ENCODE measurements around the gene RAPGEFL1. TPM values are rescaled to one million over a fixed set of nuclear protein-coding genes. Genes with fewer than 3 reads are reported as not detected.

Gene RAPGEFL1
- total and polyA plus RNA-seq, 2 donors (not counting 3 experiments of a cell fraction or from before 2014, with no cell fraction given): 8.6 to 11.8 TPM

GRCh38 chr17:40192961-40193360 lies 15.7 kb downstream of the RAPGEFL1 start:
- no peaks in the 10 kb centered on the region for H3K9me1 ChIP-seq (replicated peaks; ENCODE audit: control insufficient read depth, extremely low read depth, insufficient read depth, low read length)
- no peak for DNase-seq (ENCODE audit: low read depth, low spot score)
- CTCF ChIA-PET: interaction anchor here (1.4 to 3.9 kb wide), 5 partner anchors 9 to 118 kb away, joined by 5 to 41 read pairs (median 22); partner anchors contain the start of gene WIPF2

More at GRCh38 chr17:40192961-40193360, 15.7 kb downstream of the RAPGEFL1 start:
- H3K4me2 ChIP-seq (ENCODE audit: insufficient read depth, low read length): no peak overlapping the region
- H3K27me3 ChIP-seq (ENCODE audit: control insufficient read depth in 2 of 2, insufficient read depth in 2 of 2, low read length in 2 of 2): no peaks in the 10 kb centered on the region
- dilution Hi-C loops (cut with MboI; ENCODE audit: extremely low pct_ligation_motif_present, low sequenced_read_pairs): no loop called here
- no peak overlapping the region for H3K27ac ChIP-seq (ENCODE audit: insufficient read depth, low read depth, low read length)
- peaks cover 4% of the 10 kb centered on the region for H3K4me1 ChIP-seq (ENCODE audit: control insufficient read depth, extremely low read depth, insufficient read depth, low read length)
- no peak overlapping the region for H2AFZ ChIP-seq (ENCODE audit: low read depth, low read length)
- intact Hi-C loops (cut with micrococcal nuclease): no loop called here
- no peak overlapping the region for H3K4me3 ChIP-seq (replicated peaks in 1 of 3; ENCODE audit: insufficient read depth in 1 of 3, low read depth in 1 of 3, low read length in 3 of 3)
- no peak overlapping the region for H3K9ac ChIP-seq (replicated peaks; ENCODE audit: extremely low read depth, insufficient read depth, low read length)
- TF ChIP-seq GATA2 (IDR thresholded peaks at IDR 0.05; ENCODE audit: insufficient read depth, insufficient read length, low read depth, low read length) (no peak), MYC (IDR thresholded peaks at IDR 0.05; ENCODE audit: low read depth, low read length) (no peak), POLR2AphosphoS5 (IDR thresholded peaks at IDR 0.05; ENCODE audit: insufficient read depth, low read depth, low read length) (no peak), POLR2A (IDR thresholded peaks at IDR 0.05; ENCODE audit: low read depth, low read length) (no peak), EZH2 (IDR thresholded peaks at IDR 0.05; ENCODE audit: borderline replicate concordance, low read depth, low read length, severe bottlenecking) (no peak), JUN (IDR thresholded peaks at IDR 0.05; ENCODE audit: borderline replicate concordance, insufficient read depth, insufficient read length, low read depth) (no peak), CTCF (IDR thresholded peaks at IDR 0.05; ENCODE audit: extremely low read depth in 1 of 2, insufficient read depth in 1 of 2, low read depth in 1 of 2, low read length in 2 of 2) (no peak), MAX (IDR thresholded peaks at IDR 0.05; ENCODE audit: insufficient read depth, insufficient read length) (no peak), FOS (IDR thresholded peaks at IDR 0.05; ENCODE audit: borderline replicate concordance, insufficient read depth, low read length) (no peak)
- H3K9me3 ChIP-seq (replicated peaks; ENCODE audit: control insufficient read depth, insufficient read depth, low read length): no peaks in the 10 kb centered on the region
- FAIRE-seq: no peak
- BruUV-seq (replicated peaks): no TSS peak
- H3K36me3 ChIP-seq (ENCODE audit: control insufficient read depth in 2 of 2, extremely low read depth in 1 of 2, insufficient read depth in 2 of 2, low read length in 2 of 2): peaks cover 0 to 3% of the 10 kb centered on the region in 2 experiments
- H4K20me1 ChIP-seq (replicated peaks; ENCODE audit: control insufficient read depth, extremely low read depth, insufficient read depth, low read length): no peaks in the 10 kb centered on the region
- POLR2A ChIA-PET: no interaction called here
- no peaks in the 10 kb centered on the region for H3K79me2 ChIP-seq (ENCODE audit: control insufficient read depth, insufficient read depth, low read length)

All from endothelial cell of umbilical vein (primary cell).